Anterior cingulate cortex (tissue), 58 donors: Measurements from ENCODE around the gene SEPSECS.
A peak's percentile ranks its signal among the peaks of the same experiment; 100 is the strongest.

Experiments
- DNase-seq, 58 donors: peaks; one replicate each; lab custom pipeline; 2025; lab: John Stamatoyannopoulos, UW

Gene SEPSECS

GRCh38 chr4:25158817-25159216 lies 1.4 kb downstream of the SEPSECS start:
- no peak for DNase-seq

- no peak for DNase-seq
Measured at GRCh38 chr4:25157081-25157480, 3.2 kb downstream of the SEPSECS start.

GRCh38 chr4:25155947-25156346 lies 4.3 kb downstream of the SEPSECS start:
- DNase-seq, result no peak

GRCh38 chr4:25154594-25155265 lies 5.5 kb downstream of the SEPSECS start:
- no peak for DNase-seq

GRCh38 chr4:25146076-25146475 lies 14.2 kb downstream of the SEPSECS start:
- DNase-seq, result no peak

GRCh38 chr4:25144870-25145481 lies 15.3 kb downstream of the SEPSECS start:
- DNase-seq, result peak in 1 of 58 donors; percentile 2

GRCh38 chr4:25142468-25142867 lies 17.8 kb downstream of the SEPSECS start:
- DNase-seq, result no peak

GRCh38 chr4:25141592-25141991 lies 18.7 kb downstream of the SEPSECS start:
- DNase-seq, result no peak

GRCh38 chr4:25133132-25133531 lies 27.1 kb downstream of the SEPSECS start:
- no peak for DNase-seq

- no peak for DNase-seq
Measured at GRCh38 chr4:25131926-25132325, 28.3 kb downstream of the SEPSECS start.

GRCh38 chr4:25131381-25131780 lies 28.9 kb downstream of the SEPSECS start:
- no peak for DNase-seq

GRCh38 chr4:25129917-25130316 lies 30.3 kb downstream of the SEPSECS start:
- DNase-seq, result no peak

- no peak for DNase-seq
Measured at GRCh38 chr4:25128671-25129070, 31.6 kb downstream of the SEPSECS start.

- DNase-seq, result no peak
Measured at GRCh38 chr4:25123236-25123635, 37.0 kb downstream of the SEPSECS start.

- DNase-seq, result no peak
Measured at GRCh38 chr4:25120146-25120940, 39.9 kb downstream of the SEPSECS start.

- no peak for DNase-seq
Measured at GRCh38 chr4:25117716-25118472, 42.4 kb downstream of the SEPSECS start.

- DNase-seq, result no peak
Measured at GRCh38 chr4:25117274-25117673, 43.0 kb downstream of the SEPSECS start.

GRCh38 chr4:25113915-25114904 lies 46.0 kb downstream of the SEPSECS start:
- DNase-seq, result peak in 1 of 58 donors; percentile 5

- DNase-seq, result no peak
Measured at GRCh38 chr4:25112995-25113380, 47.3 kb downstream of the SEPSECS start.
